ENCODE results near the gene PTPRZ1.

The PTPRZ1 gene

GRCh38 chr7:122068046-122068445 lies 195.1 kb downstream of the PTPRZ1 start:
- H3K4me1 ChIP-seq, result no peaks in the 10 kb centered on the region
- no peaks in the 10 kb centered on the region for H3K27me3 ChIP-seq
- no peak for DNase-seq
- H3K36me3 ChIP-seq, result peaks cover 0 to 1% (median 0%) of the 10 kb centered on the region in 3 donors
- no peaks in the 10 kb centered on the region for H3K9me3 ChIP-seq
- intact Hi-C loops (cut with DNase I; ENCODE audit: low total_unique reads), result no loop called here
- TF ChIP-seq CTCF (IDR thresholded peaks at IDR 0.05), result no peak
- H3K4me3 ChIP-seq, result no peak overlapping the region
- H3K27ac ChIP-seq, result no peak overlapping the region

- no peak overlapping the region for H3K4me3 ChIP-seq
- no peak for DNase-seq
- intact Hi-C loops (cut with DNase I; ENCODE audit: low total_unique reads), result no loop called here
These were observed 196.0 kb downstream of the PTPRZ1 start for GRCh38 chr7:122068999-122069398.

GRCh38 chr7:122070062-122070461 lies 197.1 kb downstream of the PTPRZ1 start:
- Histone ChIP-seq H3K4me3 (no peak overlapping the region), H3K27ac (no peak overlapping the region), H3K36me3 (peaks cover 4 to 19% (median 5%) of the 10 kb centered on the region in 3 donors), H3K4me1 (no peaks in the 10 kb centered on the region), H3K27me3 (no peaks in the 10 kb centered on the region), H3K9me3 (no peaks in the 10 kb centered on the region)
- no peak for DNase-seq
- intact Hi-C loops (cut with DNase I; ENCODE audit: low total_unique reads), result no loop called here
- no peak for TF ChIP-seq CTCF (IDR thresholded peaks at IDR 0.05)

More at GRCh38 chr7:122068999-122069398, 196.0 kb downstream of the PTPRZ1 start:
- H3K9me3 ChIP-seq, result no peaks in the 10 kb centered on the region
- no peak overlapping the region for H3K27ac ChIP-seq
- peaks cover 0 to 9% (median 0%) of the 10 kb centered on the region in 3 donors for H3K36me3 ChIP-seq
- no peak for TF ChIP-seq CTCF (IDR thresholded peaks at IDR 0.05)
- no peaks in the 10 kb centered on the region for H3K27me3 ChIP-seq
- H3K4me1 ChIP-seq, result no peaks in the 10 kb centered on the region

GRCh38 chr7:122070834-122071233 lies 197.9 kb downstream of the PTPRZ1 start:
- TF ChIP-seq CTCF (IDR thresholded peaks at IDR 0.05), result no peak
- H3K4me3 ChIP-seq, result no peak overlapping the region
- H3K27ac ChIP-seq, result no peak overlapping the region
- no peaks in the 10 kb centered on the region for H3K4me1 ChIP-seq
- no peaks in the 10 kb centered on the region for H3K27me3 ChIP-seq
- H3K36me3 ChIP-seq, result peaks cover 11 to 23% (median 12%) of the 10 kb centered on the region in 3 donors
- DNase-seq, result no peak
- intact Hi-C loops (cut with DNase I; ENCODE audit: low total_unique reads), result no loop called here
- no peaks in the 10 kb centered on the region for H3K9me3 ChIP-seq

- Histone ChIP-seq H3K27me3 (no peaks in the 10 kb centered on the region), H3K4me3 (no peak overlapping the region), H3K36me3 (peaks cover 26 to 34% (median 27%) of the 10 kb centered on the region in 3 donors), H3K9me3 (no peaks in the 10 kb centered on the region), H3K4me1 (no peaks in the 10 kb centered on the region), H3K27ac (no peak overlapping the region)
- intact Hi-C loops (cut with DNase I; ENCODE audit: low total_unique reads), result no loop called here
- DNase-seq, result no peak
- TF ChIP-seq CTCF (IDR thresholded peaks at IDR 0.05), result no peak
These were observed 199.3 kb downstream of the PTPRZ1 start for GRCh38 chr7:122072272-122072671.

All from tibial artery (tissue), 4 donors.